BJ (cell line): ENCODE data around the gene ARL2BP. TPM values are rescaled to one million over a fixed set of nuclear protein-coding genes. Genes with fewer than 3 reads are reported as not detected.

Experiments used
- CTCF ChIA-PET: fragments of 350-600 bp; formaldehyde crosslinking; extraction: SDS; loops from one replicate; lab custom pipeline; 2021; ENCODE audit warnings: antibody characterized with exemption, inconsistent platforms; lab: Yijun Ruan, JAX
- POLR2A ChIA-PET: fragments of 300-600 bp; sonication (Branson Sonifier 250); formaldehyde crosslinking; extraction: SDS; loops from one replicate; lab custom pipeline; 2021; ENCODE audit warnings: antibody characterized with exemption; lab: Charles Lee
- DNase-seq: peaks from one replicate; pipeline ENCODE4 v3.0.0-alpha.2; 2011; ENCODE audit warnings: low read depth
- H3K27me3 ChIP-seq: 2 replicates; pipeline ENCODE4 v1.6.0; 2011; ENCODE audit warnings: low read length; ENCODE audit not compliant: control insufficient read depth, insufficient read depth
- H3K36me3 ChIP-seq: 2 replicates; pipeline ENCODE4 v1.5.1; 2011; ENCODE audit warnings: low read length; ENCODE audit not compliant: control insufficient read depth, insufficient read depth
- H3K4me3 ChIP-seq: 2 replicates; pipeline ENCODE4 v1.5.1; 2011; ENCODE audit warnings: low read depth, mild to moderate bottlenecking, control low read depth, low read length
- CTCF ChIP-seq: IDR thresholded peaks from 2 replicates; pipeline ENCODE4 v1.5.1; 2011; ENCODE audit warnings: low read depth, mild to moderate bottlenecking, control low read depth, inconsistent platforms, low read length, moderate library complexity; ENCODE audit not compliant: insufficient read depth
- polyA plus RNA-seq: library from polyadenylated mRNA; depleted of rRNA; stranded (reverse); fragments of >200 nt; gene quantifications from 2 replicates; pipeline ENCODE4 v1.2.3, GENCODE V29; 2011

ARL2BP gene
- polyA plus RNA-seq, 1 experiment = 69.5 TPM

GRCh38 chr16:57255686-57256415, 10.8 kb downstream of the ARL2BP start:
- ChIA-PET CTCF (interaction anchor here (1.0 kb wide), 1 partner anchor 172 kb away, joined by 3 read pairs; no protein-coding TSS in a partner anchor), POLR2A (no interaction called here)
- no peak for TF ChIP-seq CTCF
- Histone ChIP-seq H3K27me3 (no peaks in the 10 kb centered on the region), H3K4me3 (no peak overlapping the region), H3K36me3 (peaks cover 15% of the 10 kb centered on the region)
- DNase-seq = no peak

GRCh38 chr16:57256601-57257395, 11.7 kb downstream of the ARL2BP start:
- H3K4me3 ChIP-seq = no peak overlapping the region
- H3K27me3 ChIP-seq = no peaks in the 10 kb centered on the region
- DNase-seq = no peak
- POLR2A ChIA-PET = no interaction called here
- H3K36me3 ChIP-seq = peaks cover 8% of the 10 kb centered on the region
- no peak for TF ChIP-seq CTCF
- CTCF ChIA-PET = no interaction called here

DNA sequence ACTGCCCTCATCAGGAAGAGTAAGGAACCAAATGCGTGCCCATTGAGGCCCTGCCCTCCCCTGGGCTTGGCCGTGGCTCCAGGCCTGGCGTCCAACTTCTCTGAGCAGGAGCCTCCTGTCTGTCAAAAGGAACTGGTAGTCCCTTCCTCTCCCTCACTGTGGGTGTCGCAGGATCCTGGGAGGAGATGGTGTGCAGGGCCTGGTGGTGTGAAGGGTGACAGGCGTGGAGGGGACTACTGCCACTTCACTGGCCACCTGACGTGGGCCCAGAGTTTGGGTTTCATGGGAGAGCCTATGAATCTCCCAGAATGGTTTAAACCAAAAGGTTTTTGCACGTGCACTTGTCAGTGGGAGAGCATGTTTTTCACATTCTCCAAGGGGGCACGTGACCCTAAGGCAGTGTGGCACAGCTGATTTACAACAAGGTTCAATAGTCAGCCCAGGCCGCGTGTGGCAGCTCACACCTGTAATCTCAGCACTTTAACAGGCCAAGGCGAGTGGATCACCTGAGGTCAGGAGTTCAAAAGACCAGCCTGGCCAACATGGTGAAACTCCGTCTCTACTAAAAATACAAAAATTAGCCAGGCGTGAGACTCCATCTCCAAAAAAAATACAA, 12.5 kb downstream of the ARL2BP start:
- no peak for TF ChIP-seq CTCF
- H3K4me3 ChIP-seq = no peak overlapping the region
- H3K36me3 ChIP-seq = peaks cover 2% of the 10 kb centered on the region; the same call in 1 of the 2 replicates
- ChIA-PET POLR2A (no interaction called here), CTCF (no interaction called here)
- DNase-seq = no peak
- no peaks in the 10 kb centered on the region for H3K27me3 ChIP-seq

DNA sequence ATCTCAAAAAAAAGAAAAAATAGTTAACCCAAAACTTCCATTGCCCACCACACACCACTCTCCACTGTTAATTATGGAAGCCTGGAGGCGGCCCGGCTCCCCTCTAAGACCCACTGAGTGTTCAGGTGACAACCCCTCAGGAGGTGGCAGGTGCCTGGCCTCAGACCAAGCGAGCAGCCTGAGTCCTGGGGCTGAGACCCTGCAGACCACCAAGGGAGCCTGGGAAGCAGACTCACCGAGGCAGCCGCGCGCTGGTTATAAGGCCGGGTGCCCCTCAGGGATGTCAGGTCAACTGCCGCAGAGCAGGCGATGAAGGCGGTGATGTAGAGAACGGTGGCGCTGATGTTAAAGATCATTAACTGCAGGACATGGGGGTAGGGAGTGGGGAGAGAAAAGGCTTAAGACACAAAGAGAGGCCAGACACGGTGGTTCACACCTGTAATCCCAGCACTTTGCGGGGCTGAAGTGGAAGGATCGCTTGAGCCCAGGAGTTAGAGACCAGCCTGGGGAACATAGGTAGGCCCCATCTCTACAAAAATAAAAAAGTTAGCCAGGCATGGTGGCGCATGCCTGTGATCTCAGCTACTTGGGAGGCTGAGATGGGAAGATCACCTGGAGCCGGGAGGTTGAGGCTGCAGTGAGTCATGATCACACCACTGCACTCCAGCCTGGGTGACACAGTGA, 13.3 kb downstream of the ARL2BP start:
- no peak for DNase-seq
- peaks cover 2% of the 10 kb centered on the region; the same call in 1 of the 2 replicates for H3K36me3 ChIP-seq
- ChIA-PET POLR2A (no interaction called here), CTCF (no interaction called here)
- no peak overlapping the region for H3K4me3 ChIP-seq
- no peaks in the 10 kb centered on the region for H3K27me3 ChIP-seq
- TF ChIP-seq CTCF = no peak
